ENCODE results near the gene KCNT2. TPM values are rescaled to one million over a fixed set of nuclear protein-coding genes. Genes with fewer than 3 reads are reported as not detected.
A peak's percentile ranks its signal among the peaks of the same experiment; 100 is the strongest.

The KCNT2 gene
- total RNA-seq, 1 experiment from 2014 or later = 9.1 TPM

DNA sequence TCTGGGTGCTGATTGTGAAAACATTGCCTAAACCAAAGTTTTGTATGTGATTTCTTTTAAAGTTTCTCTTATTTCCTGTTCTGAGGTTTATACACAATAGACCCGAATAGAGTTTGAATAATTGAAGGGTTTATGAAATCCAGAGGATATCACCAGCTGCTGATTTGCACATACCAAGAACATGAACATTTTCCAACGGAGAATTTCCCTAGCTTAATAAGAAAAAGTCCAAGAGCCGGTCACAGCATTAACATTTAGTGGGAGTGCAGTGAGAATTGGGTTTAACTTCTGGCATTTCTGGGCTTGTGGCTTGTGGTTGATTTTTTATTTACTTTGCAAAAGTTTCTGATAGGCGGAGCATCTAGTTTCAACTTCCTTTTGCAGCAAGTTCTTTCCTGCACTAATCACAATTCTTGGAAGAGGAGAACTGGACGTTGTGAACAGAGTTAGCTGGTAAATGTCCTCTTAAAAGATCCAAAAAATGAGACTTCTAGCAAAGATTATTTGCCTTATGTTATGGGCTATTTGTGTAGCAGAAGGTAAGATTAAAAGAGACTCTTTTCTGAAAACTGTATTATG is 43.5 kb upstream of the KCNT2 start, which contains the start of gene CFH:
TSS of gene CFH (plus strand) at position 407 of the 579 bp plus-strand sequence. CDS start at position 482, 75 bp downstream.
- H3K79me1 ChIP-seq (ENCODE audit: insufficient read depth, low read depth, low read length, poor library complexity, severe bottlenecking) = no peaks in the 10 kb centered on the region
- Mint-ChIP-seq H3K4me1 (peaks cover 5 to 6% of the 10 kb centered on the region in 2 experiments), H3K27me3 (ENCODE audit: low read depth) (no peaks in the 10 kb centered on the region), H3K9me3 (no peaks in the 10 kb centered on the region), H3K4me3 (no peak within 1 kb of the TSS), H3K27ac (peak within 1 kb of the TSS in 1 of 3 experiments; percentile 24; a peak in 1 of 7 replicates), H3K36me3 (ENCODE audit: insufficient read depth in 1 of 3, low read depth in 3 of 3) (no peaks in the 10 kb centered on the region)
- no peak within 1 kb of the TSS for H4K8ac ChIP-seq (replicated peaks; ENCODE audit: insufficient read length, low read depth, low read length)
- no peak within 1 kb of the TSS for H4K5ac ChIP-seq (ENCODE audit: insufficient read length, low read depth, low read length)
- H3K9me3 ChIP-seq (ENCODE audit: control insufficient read depth, low read depth, low read length) = no peaks in the 10 kb centered on the region
- H3K4me1 ChIP-seq (ENCODE audit: insufficient read depth, low read length) = no peaks in the 10 kb centered on the region
- no peak within 1 kb of the TSS for H3K56ac ChIP-seq (ENCODE audit: insufficient read length, low read depth, low read length)
- H2BK12ac ChIP-seq (ENCODE audit: insufficient read length, low read depth, low read length) = no peak within 1 kb of the TSS
- no peak within 1 kb of the TSS for H2AFZ ChIP-seq (ENCODE audit: low read length)
- no peak within 1 kb of the TSS for H3K4ac ChIP-seq (ENCODE audit: low read depth, low read length)
- H3K4me2 ChIP-seq (ENCODE audit: insufficient read depth, insufficient read length, low read length) = no peak within 1 kb of the TSS
- no peaks in the 10 kb centered on the region for H3K27me3 ChIP-seq (ENCODE audit: insufficient read depth, low read length)
- H3K9ac ChIP-seq (ENCODE audit: extremely low read depth, insufficient read length, low read length) = no peak within 1 kb of the TSS
- H3K18ac ChIP-seq (ENCODE audit: insufficient read length, low read depth, low read length) = no peak within 1 kb of the TSS
- DNase-seq = no peak
- H3K23ac ChIP-seq (ENCODE audit: insufficient read length, low read depth, low read length) = no peak within 1 kb of the TSS
- H2BK15ac ChIP-seq (ENCODE audit: low read depth, low read length) = no peak within 1 kb of the TSS
- no peak within 1 kb of the TSS for H3K27ac ChIP-seq (ENCODE audit: insufficient read length, low read depth, low read length)
- no peaks in the 10 kb centered on the region for H3K79me2 ChIP-seq (ENCODE audit: insufficient read depth, low read length)
- no peak within 1 kb of the TSS for H3K14ac ChIP-seq (ENCODE audit: insufficient read depth, low read length)
- no peaks in the 10 kb centered on the region for H3K23me2 ChIP-seq (ENCODE audit: insufficient read length, low read depth, low read length, poor library complexity, severe bottlenecking)
- no peak within 1 kb of the TSS for H4K91ac ChIP-seq (ENCODE audit: insufficient read length, low read depth, low read length)
- H2BK120ac ChIP-seq (ENCODE audit: low read depth, low read length, poor library complexity, severe bottlenecking) = no peak within 1 kb of the TSS
- no peaks in the 10 kb centered on the region for H4K20me1 ChIP-seq (ENCODE audit: control insufficient read depth, insufficient read depth, insufficient read length)
- H2BK5ac ChIP-seq (ENCODE audit: insufficient read length, low read length) = no peak within 1 kb of the TSS
- no peak within 1 kb of the TSS for H2BK20ac ChIP-seq (ENCODE audit: low read depth, low read length, poor library complexity, severe bottlenecking)
- no peak within 1 kb of the TSS for H3T11ph ChIP-seq (ENCODE audit: low read length)
- no peak for TF ChIP-seq CTCF (conservative IDR thresholded peaks at IDR 0.05)
- no peak within 1 kb of the TSS for H2AK5ac ChIP-seq (ENCODE audit: insufficient read length, low read length)
- no CpG with 5 or more reads among the region's 5 CpGs for WGBS (ENCODE audit: extremely low coverage, insufficient read length, low lambda C conversion rate)

All from H9 (cell line).